H1 (cell line): ENCODE results near the gene MED16. TPM values are rescaled to one million over a fixed set of nuclear protein-coding genes. Genes with fewer than 3 reads are reported as not detected.

Experiments used
- CTCF ChIA-PET: fragments of 300-600 bp; sonication (Branson Sonifier 250); formaldehyde crosslinking; loops from one replicate; lab custom pipeline; 2021; ENCODE audit not compliant: partially characterized antibody; lab: Charles Lee
- POLR2A ChIA-PET: fragments of 300-600 bp; sonication (Branson Sonifier 250); formaldehyde crosslinking; loops from one replicate; lab custom pipeline; 2021; ENCODE audit warnings: inconsistent platforms; ENCODE audit not compliant: partially characterized antibody; lab: Charles Lee
- DNase-seq, 2 experiments: peaks; one replicate each; pipeline versions ENCODE4 v3.0.0 to v3.0.0-alpha.2; 2010 to 2022; ENCODE audit warnings: low spot score in 2 of 2, low read depth in 1 of 2, mixed read lengths in 1 of 2
- FAIRE-seq: peaks from 2 replicates; lab custom pipeline; 2011; peaks lifted over from hg19 to GRCh38; lab: Jason Lieb, UNC
- H2AFZ ChIP-seq: 2 replicates; pipeline ENCODE4 v1.8.1; 2012; ENCODE audit warnings: low read length, inconsistent platforms
- H2AK5ac ChIP-seq: 2 replicates; pipeline ENCODE4 v1.6.1; 2013; ENCODE audit warnings: low read depth, low read length
- H2BK120ac ChIP-seq: replicated peaks from 2 replicates; pipeline ENCODE3; 2013; ENCODE audit warnings: low read depth, low read length, inconsistent platforms
- H2BK12ac ChIP-seq: 2 replicates; pipeline ENCODE4 v1.6.1; 2013; ENCODE audit warnings: low read depth, low read length
- H2BK15ac ChIP-seq: 2 replicates; pipeline ENCODE4 v1.6.1; 2013; ENCODE audit warnings: low read length
- H2BK20ac ChIP-seq: 2 replicates; pipeline ENCODE4 v1.6.1; 2013; ENCODE audit warnings: low read length
- H2BK5ac ChIP-seq: 2 replicates; pipeline ENCODE4 v1.6.1; 2013; ENCODE audit warnings: low read depth, low read length
- H3K14ac ChIP-seq: 2 replicates; pipeline ENCODE4 v1.6.1; 2013; ENCODE audit warnings: inconsistent platforms; ENCODE audit not compliant: insufficient read length
- H3K18ac ChIP-seq: 2 replicates; pipeline ENCODE4 v1.6.1; 2013; ENCODE audit warnings: low read length; ENCODE audit errors: extremely low read depth
- H3K23ac ChIP-seq: 2 replicates; pipeline ENCODE4 v1.6.1; 2013; ENCODE audit warnings: inconsistent platforms; ENCODE audit not compliant: insufficient read length
- H3K23me2 ChIP-seq: 2 replicates; pipeline ENCODE4 v1.6.1; 2013; ENCODE audit warnings: low read depth, low read length
- H3K27ac ChIP-seq: 2 replicates; pipeline ENCODE4 v1.6.1; 2011; ENCODE audit warnings: low read depth, low read length, inconsistent platforms
- H3K27me3 ChIP-seq, 4 experiments: replicated peaks in 1 of 4; 1 replicate in 1 of 4; 2 replicates in 3 of 4; pipeline versions ENCODE4 v1.6.1 to v1.8.1; 2011 to 2013; ENCODE audit warnings: low read length in 3 of 4, mild to moderate bottlenecking in 3 of 4, inconsistent platforms in 2 of 4, mixed read lengths in 2 of 4, moderate library complexity in 1 of 4; ENCODE audit not compliant: control insufficient read depth in 3 of 4, insufficient read depth in 3 of 4; ENCODE audit errors: extremely low read depth in 1 of 4
- H3K36me3 ChIP-seq, 4 experiments: 2 replicates each; pipeline versions ENCODE4 v1.6.1 to v1.8.1; 2011 to 2013; ENCODE audit warnings: mild to moderate bottlenecking in 4 of 4, low read length in 3 of 4, moderate library complexity in 2 of 4, control low read depth in 1 of 4, inconsistent platforms in 1 of 4; ENCODE audit not compliant: insufficient read depth in 4 of 4, control insufficient read depth in 2 of 4
- H3K4ac ChIP-seq: replicated peaks from 2 replicates; pipeline ENCODE3; 2013; ENCODE audit warnings: low read length, low read depth, mixed read lengths, inconsistent platforms; ENCODE audit not compliant: insufficient read length
- H3K4me1 ChIP-seq, 4 experiments: replicated peaks in 1 of 4; 1 replicate in 1 of 4; 2 replicates in 3 of 4; pipeline versions ENCODE4 v1.6.1 to v1.8.1; 2011 to 2013; ENCODE audit warnings: low read length in 3 of 4, inconsistent platforms in 2 of 4, mixed read lengths in 1 of 4; ENCODE audit not compliant: insufficient read depth in 4 of 4, control insufficient read depth in 3 of 4
- H3K4me2 ChIP-seq, 2 experiments: 2 replicates each; pipeline versions ENCODE4 v1.6.1 to v1.8.1; 2011 to 2013; ENCODE audit warnings: low read depth in 2 of 2, low read length in 2 of 2, control low read depth in 1 of 2, inconsistent platforms in 1 of 2, mild to moderate bottlenecking in 1 of 2; ENCODE audit not compliant: insufficient read depth in 1 of 2
- H3K4me3 ChIP-seq, 4 experiments: fragments of 200-600, 300-600 bp in 1 of 4; sonication (generic), shearing (Covaris generic), sonication (Bioruptor Twin) in 1 of 4; 2 replicates each; pipeline versions ENCODE4 v1.5.1 to v1.8.1; 2011 to 2016; ENCODE audit warnings: low read length in 4 of 4, low read depth in 3 of 4, control low read depth in 2 of 4, inconsistent platforms in 2 of 4, mild to moderate bottlenecking in 2 of 4, mixed read lengths in 1 of 4, moderate library complexity in 1 of 4; ENCODE audit not compliant: insufficient read depth in 2 of 4; ENCODE audit errors: extremely low read depth in 1 of 4
- H3K56ac ChIP-seq: replicated peaks from 2 replicates; pipeline ENCODE3; 2013; ENCODE audit warnings: low read depth, mild to moderate bottlenecking, mixed read lengths, low read length, inconsistent platforms; ENCODE audit not compliant: insufficient read length
- H3K79me1 ChIP-seq: 2 replicates; pipeline ENCODE4 v1.6.1; 2013; ENCODE audit warnings: low read depth, low read length, control low read depth
- H3K79me2 ChIP-seq, 2 experiments: 2 replicates each; pipeline versions ENCODE4 v1.6.1 to v1.8.1; 2012 to 2013; ENCODE audit warnings: low read length in 2 of 2, mild to moderate bottlenecking in 2 of 2, inconsistent platforms in 1 of 2; ENCODE audit not compliant: insufficient read depth in 2 of 2, control insufficient read depth in 1 of 2
- H3K9ac ChIP-seq, 4 experiments: replicated peaks in 1 of 4; 1 replicate in 1 of 4; 2 replicates in 3 of 4; pipeline versions ENCODE4 v1.6.1 to v1.8.1; 2011 to 2013; ENCODE audit warnings: low read depth in 3 of 4, low read length in 3 of 4, control low read depth in 2 of 4, mild to moderate bottlenecking in 2 of 4, moderate library complexity in 2 of 4, inconsistent platforms in 1 of 4; ENCODE audit errors: extremely low read depth in 1 of 4
- H3K9me3 ChIP-seq, 2 experiments: 2 replicates each; pipeline versions ENCODE4 v1.6.1 to v1.8.1; 2012 to 2013; ENCODE audit warnings: mild to moderate bottlenecking in 2 of 2, moderate library complexity in 2 of 2, control low read depth in 1 of 2, inconsistent platforms in 1 of 2, low read depth in 1 of 2, low read length in 1 of 2, mixed read lengths in 1 of 2; ENCODE audit not compliant: insufficient read depth in 2 of 2
- H4K20me1 ChIP-seq, 2 experiments: replicated peaks in 1 of 2; 2 replicates each; pipeline versions ENCODE3 to v1.8.1; 2011 to 2013; ENCODE audit warnings: inconsistent platforms in 2 of 2, low read length in 2 of 2, mild to moderate bottlenecking in 1 of 2; ENCODE audit not compliant: insufficient read depth in 2 of 2, control insufficient read depth in 1 of 2
- H4K5ac ChIP-seq: 2 replicates; pipeline ENCODE4 v1.6.1; 2013; ENCODE audit warnings: low read length, low read depth, mixed read lengths, inconsistent platforms; ENCODE audit not compliant: insufficient read length
- H4K8ac ChIP-seq: 2 replicates; pipeline ENCODE4 v1.8.0; 2013; ENCODE audit warnings: mild to moderate bottlenecking, moderate library complexity, low read length, inconsistent platforms; ENCODE audit not compliant: insufficient read depth; ENCODE audit errors: extremely low read depth
- H4K91ac ChIP-seq: replicated peaks from 2 replicates; pipeline ENCODE3; 2013; ENCODE audit warnings: low read length, mixed read lengths, inconsistent platforms; ENCODE audit not compliant: insufficient read length
- CHD2 ChIP-seq: IDR thresholded peaks from 2 replicates; pipeline ENCODE4 v1.6.1; 2012; ENCODE audit warnings: low read length, improper control_type of control experiment
- CTBP2 ChIP-seq: IDR thresholded peaks from 2 replicates; pipeline ENCODE4 v1.7.0; 2011; ENCODE audit warnings: borderline replicate concordance, mild to moderate bottlenecking, moderate library complexity, mixed read lengths, low read length; ENCODE audit not compliant: insufficient read depth, insufficient read length
- FOSL1 ChIP-seq: IDR thresholded peaks from 2 replicates; pipeline ENCODE4 v1.6.1; 2011; ENCODE audit warnings: mild to moderate bottlenecking, low read depth, low read length, moderate library complexity; ENCODE audit not compliant: insufficient read depth
- NANOG ChIP-seq: IDR thresholded peaks from 2 replicates; pipeline ENCODE4 v1.6.1; 2011; ENCODE audit warnings: low read length, low read depth, mild to moderate bottlenecking, inconsistent platforms; ENCODE audit not compliant: insufficient read depth, poor library complexity, severe bottlenecking
- SIRT6 ChIP-seq: IDR thresholded peaks from one replicate; pipeline ENCODE4 v1.7.1; 2012; ENCODE audit warnings: low read length, inconsistent platforms
- WGBS, 2 experiments: shearing (Covaris generic) in 1 of 2; methylation state at CpG; one replicate each; pipeline versions ENCODE4 v1.1.6 to v1.1.7; 2013 to 2015; ENCODE audit warnings: low lambda C conversion rate in 2 of 2, mixed read lengths in 2 of 2, inconsistent platforms in 1 of 2, low coverage in 1 of 2, missing lambda C conversion rate in 1 of 2; ENCODE audit not compliant: insufficient replicate concordance in 2 of 2, insufficient coverage in 1 of 2, insufficient read length in 1 of 2; ENCODE audit errors: extremely low coverage in 1 of 2, missing lambda C conversion rate in 1 of 2; 5-methylcytosine and 5-hydroxymethylcytosine counted together
- polyA plus RNA-seq, 7 experiments: library from polyadenylated mRNA; depleted of rRNA in 3 of 7; stranded (reverse) in 5 of 7; unstranded in 2 of 7; fragments of >200 nt in 5 of 7; fragments of 200-250 nt in 2 of 7; gene quantifications; 1 replicate in 5 of 7; 2 replicates in 1 of 7; 4 replicates in 1 of 7; pipeline versions ENCODE4 v1.2.1 to v1.2.3, GENCODE V29; 2011 to 2013; ENCODE audit warnings: missing spikeins in 2 of 7, mixed read lengths in 2 of 7
- total RNA-seq: library from RNA; stranded (reverse); fragmentation: NEBNext Ultra II Directional; extraction: Animal tissue kit (Norgen Biotek cat#: 25700); gene quantifications from 2 replicates; pipeline ENCODE4 v1.2.1, GENCODE V29; 2021

Gene MED16
- total and polyA plus RNA-seq, 2 of the 8 experiments (the other 6 are each of a cell fraction or from before 2014, with no cell fraction given) = 51.0 to 67.2 TPM

DNA sequence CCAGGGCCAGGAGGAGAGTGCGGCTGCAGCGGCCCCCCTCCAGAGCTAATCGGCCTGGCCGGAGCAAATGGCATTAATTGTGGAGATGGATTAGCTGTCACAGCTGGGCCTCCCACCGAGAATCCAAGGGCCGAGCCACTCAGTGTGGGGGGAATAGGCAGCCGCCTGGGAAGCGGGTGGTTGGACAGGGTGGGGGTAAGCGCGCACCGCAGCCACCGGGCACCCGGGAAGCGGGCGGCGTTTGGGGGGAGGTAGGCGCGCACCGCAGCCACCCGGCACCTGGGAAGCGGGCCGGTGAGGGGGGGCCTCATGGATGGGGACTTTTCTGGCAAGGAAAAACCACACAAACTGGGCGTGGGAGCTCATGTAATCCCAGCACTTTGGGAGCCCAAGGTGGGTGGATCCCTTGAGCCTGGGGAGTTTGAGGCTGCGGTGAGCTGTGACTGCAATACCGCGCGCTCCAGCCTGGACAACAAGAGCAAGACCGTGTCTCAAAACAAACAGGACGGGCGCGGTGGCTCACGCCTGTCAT, 10.3 kb upstream of the MED16 start:
- TF ChIP-seq CHD2 (no peak), FOSL1 (no peak), SIRT6 (no peak), NANOG (no peak), CTBP2 (no peak)

More for the DNA sequence above, 10.3 kb upstream of the MED16 start:
- Histone ChIP-seq H3K9ac (no peak overlapping the region), H4K20me1 (peaks cover 13 to 33% of the 10 kb centered on the region in 2 experiments), H3K14ac (no peak overlapping the region), H4K91ac (no peak overlapping the region), H3K23ac (no peak overlapping the region), H3K18ac (no peak overlapping the region), H3K79me1 (peaks cover 7% of the 10 kb centered on the region), H3K4me2 (no peak overlapping the region), H3K9me3 (no peaks in the 10 kb centered on the region), H3K79me2 (peaks cover 0 to 26% of the 10 kb centered on the region in 2 experiments; a peak in 2 of 4 replicates), H3K4me1 (peaks cover 0 to 10% (median 4%) of the 10 kb centered on the region in 4 experiments; a peak in 4 of 7 replicates), H3K4me3 (no peak overlapping the region), H3K56ac (no peak overlapping the region), H3K4ac (no peak overlapping the region), H2BK120ac (no peak overlapping the region), H2AFZ (no peak overlapping the region), H2BK20ac (no peak overlapping the region), H3K27ac (no peak overlapping the region), H4K8ac (no peak overlapping the region), H2AK5ac (no peak overlapping the region), H4K5ac (no peak overlapping the region), H2BK12ac (no peak overlapping the region), H2BK15ac (no peak overlapping the region), H3K27me3 (no peaks in the 10 kb centered on the region), H2BK5ac (no peak overlapping the region), H3K36me3 (peaks cover 0 to 11% (median 2%) of the 10 kb centered on the region in 4 experiments; a peak in 2 of 8 replicates), H3K23me2 (peaks cover 3% of the 10 kb centered on the region; the same call in 1 of the 2 replicates)
- ChIA-PET CTCF (interaction anchor here (0.7 to 2.2 kb wide), 6 partner anchors 10 to 133 kb away, joined by 3 to 8 read pairs (median 5); partner anchors contain the start of genes KISS1R, MED16 and RNU6-9), POLR2A (interaction anchor here (0.6 to 1.4 kb wide), 8 partner anchors 8 to 124 kb away, joined by 3 to 5 read pairs (median 4); partner anchors contain the start of genes PTBP1 and WDR18)
- no peak for FAIRE-seq
- no peak for DNase-seq
- 91% methylated on average over 28 of the region's 32 CpGs; no CpG with 5 or more reads in 1 of the 2 experiments for WGBS, 2 experiments
